Heart right ventricle (tissue), 16 donors: Measurements from ENCODE around the gene PLEKHA8. TPM values are rescaled to one million over a fixed set of nuclear protein-coding genes. Genes with fewer than 3 reads are reported as not detected.

Source experiments
- ATAC-seq, 8 donors: fragments of 200-7000 bp; cut with Tn5 transposase; one replicate each; pipeline ENCODE4 v1.9.1; 2020; ENCODE audit warnings: mild to moderate bottlenecking in 8 of 8, moderate library complexity in 8 of 8, moderate number of reproducible peaks in 1 of 8
- DNase-seq, 2 donors: peaks; one replicate each; pipeline ENCODE4 v3.0.0-alpha.2; 2020
- H3K27ac ChIP-seq, 10 donors: fragments of 200-600 bp; sonication (generic) in 2 of 10; one replicate each; pipeline versions ENCODE4 v1.5.0 to v1.8.0; 2020 to 2022; ENCODE audit warnings: mild to moderate bottlenecking in 3 of 10
- H3K27me3 ChIP-seq, 7 donors: fragments of 200-600 bp; one replicate each; pipeline ENCODE4 v1.8.0; 2021 to 2022; ENCODE audit warnings: mild to moderate bottlenecking in 2 of 7
- H3K36me3 ChIP-seq, 9 donors: fragments of 200-600 bp; sonication (generic) in 1 of 9; one replicate each; pipeline versions ENCODE4 v1.5.0 to v1.8.0; 2020 to 2022; ENCODE audit warnings: mild to moderate bottlenecking in 2 of 9
- H3K4me1 ChIP-seq, 9 donors: fragments of 200-600 bp; sonication (generic) in 1 of 9; one replicate each; pipeline versions ENCODE4 v1.5.0 to v1.8.0; 2020 to 2022; ENCODE audit warnings: mild to moderate bottlenecking in 4 of 9
- H3K4me3 ChIP-seq, 10 donors: fragments of 200-600 bp; sonication (generic) in 2 of 10; one replicate each; pipeline versions ENCODE4 v1.5.0 to v1.8.0; 2020 to 2022; ENCODE audit warnings: mild to moderate bottlenecking in 7 of 10, moderate library complexity in 2 of 10
- H3K9me3 ChIP-seq, 11 donors: fragments of 200-600 bp in 10 of 11; sonication (generic) in 2 of 11; one replicate each; pipeline versions ENCODE4 v1.5.0 to v1.8.0; 2013 to 2022; ENCODE audit warnings: mild to moderate bottlenecking in 2 of 11, control low read depth in 1 of 11, moderate library complexity in 1 of 11
- CTCF ChIP-seq, 9 donors: fragments of 200-600 bp; sonication (generic) in 2 of 9; IDR thresholded peaks; one replicate each; pipeline versions ENCODE4 v1.5.0 to v1.8.0; 2021 to 2022; ENCODE audit warnings: antibody characterized with exemption in 9 of 9, mild to moderate bottlenecking in 5 of 9, moderate library complexity in 1 of 9
- WGBS, 2 donors: extraction: QIAGEN DNeasy Blood & Tissue Kit; methylation state at CpG; one replicate each; pipeline ENCODE4 v1.1.7; 2013; ENCODE audit warnings: inconsistent platforms in 1 of 2; 5-methylcytosine and 5-hydroxymethylcytosine counted together
- intact Hi-C, 10 donors: fragments of 100-400 bp; cut with DNase I; formaldehyde crosslinking; loops; one replicate each; pipeline versions ENCODE4 v1.11.1 to v1.14.2; 2022
- polyA plus RNA-seq, 2 donors: library from polyadenylated mRNA; stranded (reverse); fragments of 200-250 nt; gene quantifications; one replicate each; pipeline ENCODE4 v1.2.3, GENCODE V29; 2013
- total RNA-seq, 10 donors: library from RNA; stranded (reverse); fragmentation: NEBNext Ultra II Directional in 3 of 10; extraction: Animal tissue kit (Norgen Biotek cat#: 25700) in 3 of 10; gene quantifications; one replicate each; pipeline versions ENCODE4 v1.2.1 to v1.2.4, GENCODE V29; 2021 to 2023
- donor health status: Arrhythmogenic right ventricular cardiomyopathy.
- donor health status: ischemic (EF 13 %, LVEDD 7.1; RV severe dilation, severe dysfunction).
- donor health status: healthy with polysubstance abuse.
- donor health status: DM: no; HTN: yes; CAD: no.
- donor health status: DM: no; HTN: no; CAD: no.
- donor health status: ischemic (EF 25% LVEDD 6.9; RV normal size, moderate dysfunction).
- donor health status: ischemic (EF 25% LVEDD 5.7; RV mildly dilated, moderate dysfunction).
- donor health status: healthy.
- donor health status: DM: yes; HTN: yes; CAD: no.
- donor health status: Ischemic cardiomyopathy.
- donor health status: ischemic (EF 35%, LVEDD 5.7; RV mildly dilated, moderate dysfunction).
- donor health status: nonischemic (EF 11% LVEDD 7.7; RV severe dilation, severe dysfunction).
- donor health status: DM: yes; HTN: yes; CAD: no.
- donor health status: PGD.
- donor health status: ischemic (EF 29% LVEDD 5.4; RV normal size, mild dysfunction).
- donor health status: nonischemic (EF 23%, LVEDD 6.1; RV moderate dilation, normal function).

The PLEKHA8 gene
- total and polyA plus RNA-seq, 12 donors, result 1.8 to 6.0 (median 4.0) TPM

DNA sequence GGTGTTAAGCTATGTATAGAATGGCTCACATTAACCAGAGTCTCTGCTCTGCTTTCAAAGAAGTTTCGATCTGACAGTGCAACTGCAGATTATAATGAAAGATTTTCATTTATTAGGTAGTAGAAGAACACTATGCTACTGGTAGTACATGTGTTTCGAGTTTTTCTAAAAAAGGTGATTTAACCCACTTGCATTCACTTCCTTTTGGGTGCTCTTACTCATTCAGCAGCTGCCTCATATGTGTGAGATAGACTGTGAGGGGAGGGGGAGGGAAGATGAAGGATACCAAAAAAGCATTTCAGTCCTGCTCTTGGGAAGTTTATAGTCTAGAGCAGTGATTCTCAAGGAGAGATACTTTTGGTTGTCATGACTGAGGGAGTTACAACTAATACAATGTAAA, 20.4 kb downstream of the PLEKHA8 start:
- TF ChIP-seq CTCF (IDR thresholded peaks at IDR 0.05), result no peak
- DNase-seq, result no peak
- ATAC-seq, result no peak
- H3K36me3 ChIP-seq, result peaks cover 0 to 86% (median 19%) of the 10 kb centered on the region in 9 donors
- no peaks in the 10 kb centered on the region for H3K27me3 ChIP-seq
- peaks cover 0 to 13% (median 0%) of the 10 kb centered on the region in 9 donors for H3K4me1 ChIP-seq
- H3K27ac ChIP-seq, result no peak overlapping the region
- no peaks in the 10 kb centered on the region for H3K9me3 ChIP-seq
- no peak overlapping the region for H3K4me3 ChIP-seq
- WGBS, 2 donors, result 93 to 95% methylated on average over 2 of the region's 2 CpGs
- intact Hi-C loops, result no loop called here

DNA sequence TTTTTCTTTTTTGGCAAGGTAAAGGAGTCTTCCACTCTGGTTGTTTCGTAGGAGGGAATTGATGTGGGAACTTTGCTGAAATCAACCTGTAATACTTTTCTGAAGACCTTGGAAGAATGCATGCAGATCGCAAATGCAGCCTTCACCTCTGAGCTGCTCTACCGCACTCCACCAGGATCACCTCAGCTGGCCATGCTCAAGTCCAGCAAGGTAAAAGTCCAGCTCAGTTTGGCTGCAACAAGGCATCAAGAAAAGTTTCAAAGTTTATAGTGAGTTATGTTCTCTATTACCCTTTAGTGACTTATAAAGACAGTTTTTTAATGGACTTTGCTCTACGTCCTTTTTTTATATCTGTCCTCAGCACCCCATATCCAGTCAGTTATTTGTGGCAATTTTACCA, 21.0 kb downstream of the PLEKHA8 start:
- H3K36me3 ChIP-seq, result peaks cover 0 to 92% (median 23%) of the 10 kb centered on the region in 9 donors
- H3K27ac ChIP-seq, result no peak overlapping the region
- no peak overlapping the region for H3K4me3 ChIP-seq
- intact Hi-C loops, result no loop called here
- WGBS, 2 donors, result 95 to 97% methylated on average over 4 of the region's 4 CpGs
- H3K9me3 ChIP-seq, result no peaks in the 10 kb centered on the region
- no peak for DNase-seq
- peaks cover 0 to 13% (median 0%) of the 10 kb centered on the region in 9 donors for H3K4me1 ChIP-seq
- no peak for TF ChIP-seq CTCF (IDR thresholded peaks at IDR 0.05)
- ATAC-seq, result no peak
- H3K27me3 ChIP-seq, result no peaks in the 10 kb centered on the region

DNA sequence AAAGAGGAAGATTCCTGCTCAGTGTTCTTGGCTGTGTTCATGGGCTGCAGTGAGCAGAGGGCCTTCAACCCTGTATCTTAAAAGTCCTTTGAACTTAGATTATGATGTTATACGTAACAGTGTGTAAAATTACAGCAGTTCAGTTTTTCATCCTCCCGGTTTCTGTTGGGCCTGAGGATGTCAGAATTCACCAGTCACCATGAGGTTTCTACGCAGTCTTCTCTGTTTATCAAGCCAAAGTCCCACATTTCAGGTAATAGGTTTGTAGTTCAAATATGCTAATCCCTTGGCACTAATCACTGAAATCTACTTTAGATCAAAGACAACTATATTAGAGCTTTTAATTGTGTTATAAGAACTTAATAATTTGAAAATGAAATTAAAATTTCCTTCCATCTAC, 24.9 kb downstream of the PLEKHA8 start:
- TF ChIP-seq CTCF (IDR thresholded peaks at IDR 0.05), result no peak
- WGBS, 2 donors, result 93 to 97% methylated on average over 3 of the region's 3 CpGs
- no peaks in the 10 kb centered on the region for H3K27me3 ChIP-seq
- no peak for DNase-seq
- H3K9me3 ChIP-seq, result no peaks in the 10 kb centered on the region
- ATAC-seq, result no peak
- no peaks in the 10 kb centered on the region for H3K4me1 ChIP-seq
- intact Hi-C loops, result loop anchor here in 1 of 10 donors (10.0 kb wide), 1 partner anchor 298 kb away; no protein-coding TSS in a partner anchor
- no peak overlapping the region for H3K27ac ChIP-seq
- H3K4me3 ChIP-seq, result no peak overlapping the region
- peaks cover 0 to 89% (median 35%) of the 10 kb centered on the region in 9 donors for H3K36me3 ChIP-seq

DNA sequence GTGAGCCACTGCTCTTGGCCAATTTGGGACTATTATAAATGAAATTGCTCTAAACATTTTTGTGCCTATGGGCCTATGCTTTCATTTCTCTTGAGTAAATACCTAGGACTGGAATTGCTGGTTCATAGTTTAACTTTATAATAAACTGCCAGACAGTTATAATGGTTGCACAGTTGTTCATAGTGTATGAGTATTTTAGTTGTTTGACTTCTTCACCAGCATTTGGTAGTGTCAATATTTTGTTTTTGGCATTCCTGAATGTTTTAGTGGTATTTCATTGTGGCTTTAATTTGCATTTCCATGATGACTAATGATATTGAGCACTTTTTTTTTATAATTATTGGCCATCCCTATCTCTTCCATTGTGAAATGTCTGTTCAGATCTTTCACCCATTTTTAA, 29.5 kb downstream of the PLEKHA8 start:
- no peak for ATAC-seq
- H3K27me3 ChIP-seq, result no peaks in the 10 kb centered on the region
- no peaks in the 10 kb centered on the region for H3K9me3 ChIP-seq
- DNase-seq, result no peak
- no peak overlapping the region for H3K4me3 ChIP-seq
- H3K4me1 ChIP-seq, result no peaks in the 10 kb centered on the region
- H3K27ac ChIP-seq, result no peak overlapping the region
- H3K36me3 ChIP-seq, result peaks cover 0 to 75% (median 16%) of the 10 kb centered on the region in 9 donors
- no peak for TF ChIP-seq CTCF (IDR thresholded peaks at IDR 0.05)
- intact Hi-C loops, result loop anchor here in 1 of 10 donors (10.0 kb wide), 1 partner anchor 303 kb away; no protein-coding TSS in a partner anchor
